Cardiac atrium fibroblast (primary cell): Measurements from ENCODE around the gene CRYBB2. TPM values are rescaled to one million over a fixed set of nuclear protein-coding genes. Genes with fewer than 3 reads are reported as not detected.

Source experiments
- total RNA-seq: library from RNA; depleted of rRNA; stranded (reverse); fragments of >200 nt; gene quantifications from 2 replicates; pipeline ENCODE4 v1.2.3, GENCODE V29; 2015

The CRYBB2 gene, protein sequence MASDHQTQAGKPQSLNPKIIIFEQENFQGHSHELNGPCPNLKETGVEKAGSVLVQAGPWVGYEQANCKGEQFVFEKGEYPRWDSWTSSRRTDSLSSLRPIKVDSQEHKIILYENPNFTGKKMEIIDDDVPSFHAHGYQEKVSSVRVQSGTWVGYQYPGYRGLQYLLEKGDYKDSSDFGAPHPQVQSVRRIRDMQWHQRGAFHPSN
- not detected in 2 replicates for total RNA-seq

DNA sequence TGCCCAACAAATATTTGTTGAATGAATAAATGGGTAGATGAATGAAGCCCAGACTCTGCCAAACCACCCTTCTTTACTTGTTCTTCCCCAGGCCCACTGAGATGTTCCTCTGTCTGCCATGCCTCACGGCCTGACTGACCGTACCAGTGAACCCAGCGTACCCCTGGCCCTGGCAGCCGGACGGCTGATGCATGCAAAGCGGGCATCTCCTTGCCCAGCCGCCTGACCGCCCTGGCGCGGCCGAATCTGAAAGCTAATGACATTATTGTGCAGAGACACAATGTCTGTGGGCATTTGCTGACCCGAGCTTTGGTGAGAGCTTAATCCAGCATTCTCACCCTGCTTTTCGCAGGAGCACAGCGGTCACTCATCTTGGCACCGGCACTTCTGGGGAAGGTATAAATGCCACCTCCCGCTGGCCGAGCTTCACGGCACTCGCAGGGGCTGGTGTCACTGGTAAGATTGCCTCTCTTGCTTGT, at the start of gene CRYBB2:
Gene CRYBB2, plus strand, starts transcription at position 429 of the 479 bp plus-strand sequence. CDS start 1,791 bp downstream, outside the sequence.

DNA sequence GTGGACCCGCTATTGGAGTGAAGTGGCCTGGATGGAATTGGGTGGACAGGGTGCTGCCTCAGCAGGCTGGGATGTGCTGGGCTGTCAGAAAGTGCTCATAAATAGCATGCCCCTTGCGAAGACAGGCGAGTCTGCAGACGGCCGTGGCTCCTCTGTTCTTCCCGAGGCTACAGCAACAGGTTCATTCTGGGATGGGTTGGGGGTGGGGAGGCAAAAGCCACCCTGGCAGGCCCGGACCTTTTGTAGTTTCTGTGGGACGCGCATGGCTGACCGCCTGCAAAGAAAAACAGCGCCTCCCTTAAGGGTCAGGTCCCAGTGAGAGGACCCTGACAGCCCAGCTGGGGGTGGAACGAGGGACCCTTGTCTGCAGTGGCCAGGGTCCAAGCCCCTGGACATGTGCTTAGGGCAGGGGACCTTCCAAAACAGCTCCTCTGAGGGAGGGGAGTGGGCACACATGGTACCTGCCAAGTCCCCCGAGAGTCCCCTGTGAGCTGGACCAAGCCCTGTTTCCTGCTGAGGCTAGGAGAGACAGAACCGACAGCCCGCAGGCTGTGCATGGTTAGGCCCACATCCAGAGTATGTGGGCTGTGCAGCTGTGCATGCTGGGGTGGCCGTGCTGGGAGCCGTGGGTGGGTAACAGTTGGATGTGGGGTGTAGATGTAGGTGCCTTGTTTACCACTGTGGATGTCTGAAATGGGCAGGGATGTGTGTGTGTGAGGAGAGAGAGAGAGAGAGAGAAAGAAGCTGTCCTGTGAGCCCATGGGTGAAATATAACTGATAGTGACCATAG, 19.5 kb upstream of the CRYBB2 start, which contains the start of gene CRYBB3:
Gene CRYBB3, plus strand, starts transcription at position 128 of the 790 bp plus-strand sequence. CDS start 1,539 bp downstream, outside the sequence.

Other genes starting within 250 kb of the CRYBB2 start
- not detected in 2 replicates for gene CRYBB3, start 19.8 kb upstream of the CRYBB2 start, total RNA-seq